ENCODE results near the gene ANAPC1. TPM values are rescaled to one million over a fixed set of nuclear protein-coding genes. Genes with fewer than 3 reads are reported as not detected.

The ANAPC1 gene
- total and polyA plus RNA-seq, 10 donors, result 7.0 to 82.2 (median 47.7) TPM

GRCh38 chr2:111919794-111920608 is 36.0 kb upstream of the ANAPC1 start:
- peak; percentile 77 for DNase-seq
- TF ChIP-seq POLR2A (IDR thresholded peaks at IDR 0.05), result no peak
- TF ChIP-seq CTCF (IDR thresholded peaks at IDR 0.05 in 8 of 11, conservative IDR thresholded peaks at IDR 0.05 in 3 of 11), result peak in 1 of 11 experiments; percentile 6
- peak in 2 of 3 donors; percentile 69 to 72 for TF ChIP-seq POLR2AphosphoS5 (IDR thresholded peaks at IDR 0.05)
- WGBS, 5 donors, result 52 to 69% (median 57%) methylated on average over 7 to 8 of the region's 8 CpGs
- Histone ChIP-seq H3K9me3 (no peaks in the 10 kb centered on the region), H3K27me3 (replicated peaks in 1 of 7) (no peaks in the 10 kb centered on the region), H3K27ac (peak overlapping the region in 5 of 8 donors; percentile 8 to 37 (median 22)), H3K36me3 (peaks cover 0 to 14% (median 0%) of the 10 kb centered on the region in 6 donors), H3K4me1 (peaks cover 3 to 33% (median 19%) of the 10 kb centered on the region in 6 donors), H3K4me3 (no peak overlapping the region)
- intact Hi-C loops (cut with DNase I; ENCODE audit: low total_unique reads), result no loop called here

- WGBS, 5 donors, result 57 to 70% (median 65%) methylated on average over 2 of the region's 2 CpGs
- intact Hi-C loops (cut with DNase I; ENCODE audit: low total_unique reads), result no loop called here
- H3K27ac ChIP-seq, result peak overlapping the region in 2 of 8 donors; percentile 22 to 37
Measured at GRCh38 chr2:111919365-111919764, 35.4 kb upstream of the ANAPC1 start.

GRCh38 chr2:111918383-111918806 is 34.4 kb upstream of the ANAPC1 start:
- 83 to 97% (median 89%) methylated on average over 1 of the region's 1 CpG for WGBS, 5 donors

More at GRCh38 chr2:111919365-111919764, 35.4 kb upstream of the ANAPC1 start:
- no peak overlapping the region for H3K4me3 ChIP-seq
- H3K27me3 ChIP-seq (replicated peaks in 1 of 7), result no peaks in the 10 kb centered on the region
- DNase-seq, result no peak
- H3K9me3 ChIP-seq, result no peaks in the 10 kb centered on the region
- H3K4me1 ChIP-seq, result peaks cover 3 to 33% (median 19%) of the 10 kb centered on the region in 6 donors
- TF ChIP-seq CTCF (IDR thresholded peaks at IDR 0.05 in 8 of 11, conservative IDR thresholded peaks at IDR 0.05 in 3 of 11) (no peak), POLR2AphosphoS5 (IDR thresholded peaks at IDR 0.05) (no peak)
- H3K36me3 ChIP-seq, result peaks cover 0 to 14% (median 0%) of the 10 kb centered on the region in 6 donors

More at GRCh38 chr2:111918383-111918806, 34.4 kb upstream of the ANAPC1 start:
- Histone ChIP-seq H3K27ac (no peak overlapping the region), H3K9me3 (no peaks in the 10 kb centered on the region), H3K27me3 (replicated peaks in 1 of 7) (no peaks in the 10 kb centered on the region), H3K4me1 (peaks cover 3 to 26% (median 19%) of the 10 kb centered on the region in 6 donors), H3K36me3 (peaks cover 0 to 14% (median 0%) of the 10 kb centered on the region in 6 donors), H3K4me3 (no peak overlapping the region)
- no peak for TF ChIP-seq POLR2A (IDR thresholded peaks at IDR 0.05)
- TF ChIP-seq POLR2AphosphoS5 (IDR thresholded peaks at IDR 0.05), result no peak
- no peak for TF ChIP-seq CTCF (IDR thresholded peaks at IDR 0.05 in 8 of 11, conservative IDR thresholded peaks at IDR 0.05 in 3 of 11)
- intact Hi-C loops (cut with DNase I; ENCODE audit: low total_unique reads), result no loop called here
- DNase-seq, result no peak

All from spleen (tissue), 11 donors.